NOMO-1 treated with dmso at 0.1 percent for 144 hours (cell line): ENCODE results near the gene SYNDIG1.

Source experiments
- DNase-seq: peaks from one replicate; lab custom pipeline; 2025; ENCODE audit not compliant: unreplicated experiment; lab: John Stamatoyannopoulos, UW

The SYNDIG1 gene

GRCh38 chr20:24630486-24631172, 161.2 kb downstream of the SYNDIG1 start:
- no peak for DNase-seq

- DNase-seq, result no peak
These were observed 161.7 kb downstream of the SYNDIG1 start for GRCh38 chr20:24631173-24631505.

- DNase-seq, result no peak
These were observed 163.2 kb downstream of the SYNDIG1 start for GRCh38 chr20:24632581-24632980.

GRCh38 chr20:24633026-24633425, 163.6 kb downstream of the SYNDIG1 start:
- DNase-seq, result no peak

- DNase-seq, result no peak
These were observed 164.1 kb downstream of the SYNDIG1 start for GRCh38 chr20:24633521-24633920.

GRCh38 chr20:24634855-24635254, 165.4 kb downstream of the SYNDIG1 start:
- DNase-seq, result no peak

GRCh38 chr20:24636626-24637025, 167.2 kb downstream of the SYNDIG1 start:
- DNase-seq, result no peak

GRCh38 chr20:24637087-24637486, 167.7 kb downstream of the SYNDIG1 start:
- DNase-seq, result no peak

GRCh38 chr20:24637941-24638340, 168.5 kb downstream of the SYNDIG1 start:
- DNase-seq, result no peak

- DNase-seq, result no peak
These were observed 169.4 kb downstream of the SYNDIG1 start for GRCh38 chr20:24638591-24639548.

- DNase-seq, result no peak
These were observed 170.8 kb downstream of the SYNDIG1 start for GRCh38 chr20:24640276-24640675.

GRCh38 chr20:24640686-24641085, 171.3 kb downstream of the SYNDIG1 start:
- no peak for DNase-seq

GRCh38 chr20:24643731-24644626, 174.6 kb downstream of the SYNDIG1 start:
- DNase-seq, result no peak

- DNase-seq, result no peak
These were observed 176.9 kb downstream of the SYNDIG1 start for GRCh38 chr20:24646321-24646720.

- no peak for DNase-seq
These were observed 178.3 kb downstream of the SYNDIG1 start for GRCh38 chr20:24647713-24648112.

- no peak for DNase-seq
These were observed 179.1 kb downstream of the SYNDIG1 start for GRCh38 chr20:24648481-24648880.

GRCh38 chr20:24648919-24649318, 179.5 kb downstream of the SYNDIG1 start:
- no peak for DNase-seq

GRCh38 chr20:24649787-24650490, 180.5 kb downstream of the SYNDIG1 start:
- DNase-seq, result no peak

- no peak for DNase-seq
These were observed 181.9 kb downstream of the SYNDIG1 start for GRCh38 chr20:24651171-24651975.

GRCh38 chr20:24651976-24652345, 182.5 kb downstream of the SYNDIG1 start:
- DNase-seq, result no peak
